GM21529 (cell line): ENCODE data around the gene UTP25.
A peak's percentile ranks its signal among the peaks of the same experiment; 100 is the strongest.

Source experiments
- ATAC-seq: cut with Tn5 transposase; IDR thresholded peaks from one replicate; pipeline ENCODE4 v1.9.1; 2021; ENCODE audit not compliant: unreplicated experiment

Gene UTP25

GRCh38 chr1:209805875-209806760 is 21.7 kb upstream of the UTP25 start, which contains the start of gene IRF6:
IRF6 (minus strand) TSS chr1:209806142; CDS start chr1:209801413, 4,729 bp downstream.
- peak; percentile 93 for ATAC-seq

- ATAC-seq, result no peak
These were observed 20.3 kb upstream of the UTP25 start for GRCh38 chr1:209807509-209807908.

- no peak for ATAC-seq
These were observed 19.7 kb upstream of the UTP25 start for GRCh38 chr1:209808059-209808581.

- no peak for ATAC-seq
These were observed 18.2 kb upstream of the UTP25 start for GRCh38 chr1:209809611-209810010.

GRCh38 chr1:209810783-209811182 is 17.0 kb upstream of the UTP25 start:
- no peak for ATAC-seq

GRCh38 chr1:209813902-209814301 is 13.9 kb upstream of the UTP25 start:
- no peak for ATAC-seq

GRCh38 chr1:209815490-209815889 is 12.3 kb upstream of the UTP25 start:
- no peak for ATAC-seq

- ATAC-seq, result no peak
These were observed 11.8 kb upstream of the UTP25 start for GRCh38 chr1:209815931-209816341.

GRCh38 chr1:209816923-209817322 is 10.8 kb upstream of the UTP25 start:
- ATAC-seq, result no peak

- ATAC-seq, result no peak
These were observed 10.1 kb upstream of the UTP25 start for GRCh38 chr1:209817691-209818090.

- no peak for ATAC-seq
These were observed 8.7 kb upstream of the UTP25 start for GRCh38 chr1:209819058-209819457.

GRCh38 chr1:209820986-209821385 is 6.8 kb upstream of the UTP25 start:
- no peak for ATAC-seq

- no peak for ATAC-seq
These were observed 5.1 kb upstream of the UTP25 start for GRCh38 chr1:209822706-209823105.

GRCh38 chr1:209823143-209824041 is 4.4 kb upstream of the UTP25 start:
- ATAC-seq, result peak; percentile 37

GRCh38 chr1:209825591-209826434 is 2.0 kb upstream of the UTP25 start:
- no peak for ATAC-seq

- no peak for ATAC-seq
These were observed 1.9 kb downstream of the UTP25 start for GRCh38 chr1:209829716-209830115.

- ATAC-seq, result no peak
These were observed 3.0 kb downstream of the UTP25 start for GRCh38 chr1:209830722-209831121.

- ATAC-seq, result no peak
These were observed 3.8 kb downstream of the UTP25 start for GRCh38 chr1:209831615-209832014.

GRCh38 chr1:209835782-209836298 is 8.1 kb downstream of the UTP25 start:
- no peak for ATAC-seq

- no peak for ATAC-seq
These were observed 9.9 kb downstream of the UTP25 start for GRCh38 chr1:209837671-209838070.
